ENCODE measurements around the gene NDUFS7. TPM values are rescaled to one million over a fixed set of nuclear protein-coding genes. Genes with fewer than 3 reads are reported as not detected.

NDUFS7 gene
- total RNA-seq, 1 donor from 2014 or later = 84.3 TPM

GRCh38 chr19:1427221-1427920 lies 43.7 kb downstream of the NDUFS7 start:
- intact Hi-C loops (cut with micrococcal nuclease) = no loop called here
- ATAC-seq (ENCODE audit: low read depth) (no peak), DNase-seq (no peak)
- Mint-ChIP-seq H3K4me3 (no peak overlapping the region), H3K4me1 (peaks cover 3% of the 10 kb centered on the region), H3K36me3 (ENCODE audit: low read depth) (peaks cover 74% of the 10 kb centered on the region), H3K27me3 (no peaks in the 10 kb centered on the region), H3K27ac (no peak overlapping the region), H3K9me3 (no peaks in the 10 kb centered on the region)
- POLR2A ChIA-PET = interaction anchor here (0.5 kb wide), 1 partner anchor 316 kb away, joined by 3 read pairs; no protein-coding TSS in a partner anchor
- CTCF ChIA-PET = no interaction called here
- no peak for TF ChIP-seq CTCF (IDR thresholded peaks at IDR 0.05)

GRCh38 chr19:1428738-1429391 lies 45.2 kb downstream of the NDUFS7 start:
- Mint-ChIP-seq H3K4me3 (no peak overlapping the region), H3K4me1 (peaks cover 3% of the 10 kb centered on the region), H3K36me3 (ENCODE audit: low read depth) (peaks cover 70% of the 10 kb centered on the region), H3K27me3 (no peaks in the 10 kb centered on the region), H3K9me3 (no peaks in the 10 kb centered on the region), H3K27ac (no peak overlapping the region)
- intact Hi-C loops (cut with micrococcal nuclease) = no loop called here
- ChIA-PET POLR2A (no interaction called here), CTCF (no interaction called here)
- TF ChIP-seq CTCF (IDR thresholded peaks at IDR 0.05) = no peak
- no peak for DNase-seq
- ATAC-seq (ENCODE audit: low read depth) = no peak

- Mint-ChIP-seq H3K36me3 (ENCODE audit: low read depth) (peaks cover 61% of the 10 kb centered on the region), H3K27me3 (no peaks in the 10 kb centered on the region), H3K27ac (no peak overlapping the region), H3K4me3 (no peak overlapping the region), H3K9me3 (no peaks in the 10 kb centered on the region), H3K4me1 (peaks cover 3% of the 10 kb centered on the region)
- TF ChIP-seq CTCF (IDR thresholded peaks at IDR 0.05) = no peak
- CTCF ChIA-PET = no interaction called here
- intact Hi-C loops (cut with micrococcal nuclease) = no loop called here
- DNase-seq (no peak), ATAC-seq (ENCODE audit: low read depth) (no peak)
- POLR2A ChIA-PET = interaction anchor here (1.2 kb wide), 1 partner anchor 161 kb away, joined by 3 read pairs; the partner anchor contains the start of gene CIRBP
Observed at GRCh38 chr19:1429750-1430149, 46.0 kb downstream of the NDUFS7 start.

- ATAC-seq (ENCODE audit: low read depth) = no peak
- ChIA-PET CTCF (no interaction called here), POLR2A (interaction anchor here (0.7 to 1.2 kb wide), 2 partner anchors 15 to 161 kb away, joined by 3 to 8 read pairs; partner anchors contain the start of gene CIRBP)
- Mint-ChIP-seq H3K9me3 (no peaks in the 10 kb centered on the region), H3K4me3 (no peak overlapping the region), H3K4me1 (no peaks in the 10 kb centered on the region), H3K36me3 (ENCODE audit: low read depth) (peaks cover 58% of the 10 kb centered on the region), H3K27ac (no peak overlapping the region), H3K27me3 (no peaks in the 10 kb centered on the region)
- no peak for TF ChIP-seq CTCF (IDR thresholded peaks at IDR 0.05)
- intact Hi-C loops (cut with micrococcal nuclease) = no loop called here
- no peak for DNase-seq
Observed at GRCh38 chr19:1430246-1430645, 46.5 kb downstream of the NDUFS7 start.

GRCh38 chr19:1431759-1432506 lies 48.2 kb downstream of the NDUFS7 start:
- no peak overlapping the region for H3K27ac Mint-ChIP-seq
- intact Hi-C loops (cut with micrococcal nuclease) = no loop called here
- no peak for ATAC-seq (ENCODE audit: low read depth)
- CTCF ChIA-PET = no interaction called here
- POLR2A ChIA-PET = interaction anchor here (0.7 kb wide), 1 partner anchor 13 kb away, joined by 4 read pairs; no protein-coding TSS in a partner anchor
- H3K27me3 Mint-ChIP-seq = no peaks in the 10 kb centered on the region
- no peaks in the 10 kb centered on the region for H3K4me1 Mint-ChIP-seq
- H3K4me3 Mint-ChIP-seq = no peak overlapping the region
- DNase-seq = no peak
- H3K36me3 Mint-ChIP-seq (ENCODE audit: low read depth) = peaks cover 50% of the 10 kb centered on the region
- no peak for TF ChIP-seq CTCF (IDR thresholded peaks at IDR 0.05)
- H3K9me3 Mint-ChIP-seq = no peaks in the 10 kb centered on the region
